ENCODE results near the gene CHN2. TPM values are rescaled to one million over a fixed set of nuclear protein-coding genes. Genes with fewer than 3 reads are reported as not detected.

Gene CHN2
- total RNA-seq, 1 donor: 0.81 TPM

GRCh38 chr7:29311314-29311713, 116.7 kb downstream of the CHN2 start:
- no peak for TF ChIP-seq CTCF (IDR thresholded peaks at IDR 0.05; ENCODE audit: insufficient read depth, low read length)
- no peak overlapping the region for H3K4me3 ChIP-seq (ENCODE audit: low read depth, low read length)
- DNase-seq (ENCODE audit: low read depth): no peak

DNA sequence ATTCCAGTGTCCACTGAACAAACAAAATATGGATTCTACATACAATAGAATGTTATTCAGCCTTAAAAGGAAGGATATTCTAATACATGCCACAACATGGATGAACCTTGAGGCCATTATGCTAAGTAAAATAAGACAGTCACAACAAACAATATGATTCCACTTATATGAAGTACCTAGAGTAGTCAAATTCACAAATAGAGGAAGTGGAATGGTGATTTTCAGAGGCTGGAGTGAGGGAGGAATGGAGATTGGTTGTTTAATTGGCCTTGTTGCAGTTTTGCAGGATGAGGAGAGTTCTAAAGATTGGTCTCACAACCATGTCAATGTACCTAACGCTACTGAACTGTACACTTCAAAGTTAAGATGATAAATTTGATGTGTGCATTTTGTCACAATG, 119.6 kb downstream of the CHN2 start:
- DNase-seq (ENCODE audit: low read depth): no peak
- TF ChIP-seq CTCF (IDR thresholded peaks at IDR 0.05; ENCODE audit: insufficient read depth, low read length): no peak
- H3K4me3 ChIP-seq (ENCODE audit: low read depth, low read length): no peak overlapping the region

- no peak overlapping the region for H3K4me3 ChIP-seq (ENCODE audit: low read depth, low read length)
- DNase-seq (ENCODE audit: low read depth): no peak
- no peak for TF ChIP-seq CTCF (IDR thresholded peaks at IDR 0.05; ENCODE audit: insufficient read depth, low read length)
Observed at GRCh38 chr7:29315122-29315891, 120.7 kb downstream of the CHN2 start.

GRCh38 chr7:29315892-29316270, 121.3 kb downstream of the CHN2 start:
- TF ChIP-seq CTCF (IDR thresholded peaks at IDR 0.05; ENCODE audit: insufficient read depth, low read length): no peak
- no peak for DNase-seq (ENCODE audit: low read depth)
- no peak overlapping the region for H3K4me3 ChIP-seq (ENCODE audit: low read depth, low read length)

- no peak overlapping the region for H3K4me3 ChIP-seq (ENCODE audit: low read depth, low read length)
- TF ChIP-seq CTCF (IDR thresholded peaks at IDR 0.05; ENCODE audit: insufficient read depth, low read length): no peak
Observed at GRCh38 chr7:29316926-29317325, 122.4 kb downstream of the CHN2 start.

GRCh38 chr7:29318853-29319718, 124.5 kb downstream of the CHN2 start:
- H3K4me3 ChIP-seq (ENCODE audit: low read depth, low read length): no peak overlapping the region
- no peak for TF ChIP-seq CTCF (IDR thresholded peaks at IDR 0.05; ENCODE audit: insufficient read depth, low read length)
- no peak for DNase-seq (ENCODE audit: low read depth)

More at GRCh38 chr7:29316926-29317325, 122.4 kb downstream of the CHN2 start:
- no peak for DNase-seq (ENCODE audit: low read depth)
